ENCODE results near the gene PML.

The PML gene

GRCh38 chr15:73984208-73984979 is 10.1 kb upstream of the PML start:
- no peak overlapping the region for H3K4me2 ChIP-seq (ENCODE audit: low read depth, low read length)
- no peak overlapping the region for H3K9ac ChIP-seq (ENCODE audit: low read length)

DNA sequence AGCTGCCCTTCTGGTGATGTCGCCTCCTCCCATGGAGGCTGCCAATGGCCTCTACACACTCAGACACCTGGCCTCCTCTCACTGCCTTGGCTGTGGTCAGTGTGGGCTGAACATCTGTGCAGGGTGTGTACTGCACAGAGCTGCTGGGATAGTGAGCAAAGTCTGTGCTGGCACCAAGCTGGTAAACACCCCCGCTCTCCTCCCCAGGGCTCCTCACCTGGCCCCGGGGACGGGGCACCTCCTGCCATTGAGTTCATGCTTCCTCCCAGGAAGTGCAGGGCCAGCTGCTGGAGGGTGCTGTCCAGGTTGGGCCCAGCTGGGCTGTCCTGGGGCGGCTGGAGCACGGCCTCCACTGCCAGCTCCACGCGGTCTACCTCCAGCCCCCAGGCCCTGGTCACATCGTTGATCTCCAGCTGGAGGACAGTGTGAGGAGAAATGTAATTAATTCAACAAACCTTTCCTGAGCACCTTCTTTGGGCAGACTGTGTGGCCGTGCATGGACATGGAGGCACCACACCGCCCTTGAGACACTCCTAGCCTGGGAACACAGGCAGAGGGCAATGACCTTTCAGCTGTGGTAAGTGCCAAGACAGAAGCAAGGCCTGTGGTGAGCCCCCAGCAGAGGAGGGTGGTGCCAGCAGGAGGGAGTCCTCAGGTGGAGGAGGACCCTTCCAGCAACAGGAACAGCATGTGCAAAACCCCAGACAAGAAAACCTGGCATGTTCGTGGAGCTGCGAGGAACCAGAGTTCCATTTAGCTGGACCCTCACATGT is 9.2 kb upstream of the PML start:
- Histone ChIP-seq H3K27ac (ENCODE audit: low read length) (peak overlapping the region; percentile 33; the same call in 1 of the 2 replicates), H3K9me3 (replicated peaks; ENCODE audit: insufficient read depth, low read length) (no peaks in the 10 kb centered on the region), H3K9me2 (replicated peaks; ENCODE audit: insufficient read depth, low read length) (no peaks in the 10 kb centered on the region), H3K9ac (ENCODE audit: low read length) (no peak overlapping the region), H3K4me1 (ENCODE audit: low read length) (peaks cover 12% of the 10 kb centered on the region), H3K79me2 (ENCODE audit: low read length) (no peaks in the 10 kb centered on the region), H3K36me3 (replicated peaks; ENCODE audit: insufficient read depth, low read length) (no peaks in the 10 kb centered on the region), H4K20me1 (ENCODE audit: insufficient read depth, low read length) (no peaks in the 10 kb centered on the region), H3K4me2 (ENCODE audit: low read depth, low read length) (no peak overlapping the region), H3K27me3 (replicated peaks; ENCODE audit: insufficient read depth, low read length) (0 out of 2 replicates have a peak, but pooled peaks cover 1% of the 10 kb centered on the region), H3K4me3 (ENCODE audit: low read length) (no peak overlapping the region), H2AFZ (ENCODE audit: low read length) (no peak overlapping the region), H3F3A (ENCODE audit: insufficient read depth, low read length) (0 out of 2 replicates have a peak, but pooled peaks cover 7% of the 10 kb centered on the region)
- TF ChIP-seq EZH2phosphoT487 (IDR thresholded peaks at IDR 0.05; ENCODE audit: low read length), result no peak
- TF ChIP-seq, protein P1, sequence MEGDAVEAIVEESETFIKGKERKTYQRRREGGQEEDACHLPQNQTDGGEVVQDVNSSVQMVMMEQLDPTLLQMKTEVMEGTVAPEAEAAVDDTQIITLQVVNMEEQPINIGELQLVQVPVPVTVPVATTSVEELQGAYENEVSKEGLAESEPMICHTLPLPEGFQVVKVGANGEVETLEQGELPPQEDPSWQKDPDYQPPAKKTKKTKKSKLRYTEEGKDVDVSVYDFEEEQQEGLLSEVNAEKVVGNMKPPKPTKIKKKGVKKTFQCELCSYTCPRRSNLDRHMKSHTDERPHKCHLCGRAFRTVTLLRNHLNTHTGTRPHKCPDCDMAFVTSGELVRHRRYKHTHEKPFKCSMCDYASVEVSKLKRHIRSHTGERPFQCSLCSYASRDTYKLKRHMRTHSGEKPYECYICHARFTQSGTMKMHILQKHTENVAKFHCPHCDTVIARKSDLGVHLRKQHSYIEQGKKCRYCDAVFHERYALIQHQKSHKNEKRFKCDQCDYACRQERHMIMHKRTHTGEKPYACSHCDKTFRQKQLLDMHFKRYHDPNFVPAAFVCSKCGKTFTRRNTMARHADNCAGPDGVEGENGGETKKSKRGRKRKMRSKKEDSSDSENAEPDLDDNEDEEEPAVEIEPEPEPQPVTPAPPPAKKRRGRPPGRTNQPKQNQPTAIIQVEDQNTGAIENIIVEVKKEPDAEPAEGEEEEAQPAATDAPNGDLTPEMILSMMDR (IDR thresholded peaks at IDR 0.05; ENCODE audit: low read length), result no peak
- TF ChIP-seq EZH2 (optimal IDR thresholded peaks at IDR 0.05; ENCODE audit: low read depth, low read length), result no peak
- peak; percentile 61 for DNase-seq

More at GRCh38 chr15:73984208-73984979, 10.1 kb upstream of the PML start:
- no peaks in the 10 kb centered on the region for H3K9me2 ChIP-seq (replicated peaks; ENCODE audit: insufficient read depth, low read length)
- no peak for DNase-seq
- H3K4me1 ChIP-seq (ENCODE audit: low read length), result peaks cover 12% of the 10 kb centered on the region
- no peaks in the 10 kb centered on the region for H3K9me3 ChIP-seq (replicated peaks; ENCODE audit: insufficient read depth, low read length)
- no peaks in the 10 kb centered on the region for H3K36me3 ChIP-seq (replicated peaks; ENCODE audit: insufficient read depth, low read length)
- no peaks in the 10 kb centered on the region for H3K79me2 ChIP-seq (ENCODE audit: low read length)
- H3K27ac ChIP-seq (ENCODE audit: low read length), result peak overlapping the region; percentile 33; the same call in 1 of the 2 replicates
- no peak overlapping the region for H3K4me3 ChIP-seq (ENCODE audit: low read length)
- 0 out of 2 replicates have a peak, but pooled peaks cover 3% of the 10 kb centered on the region for H3K27me3 ChIP-seq (replicated peaks; ENCODE audit: insufficient read depth, low read length)
- H2AFZ ChIP-seq (ENCODE audit: low read length), result no peak overlapping the region
- 0 out of 2 replicates have a peak, but pooled peaks cover 7% of the 10 kb centered on the region for H3F3A ChIP-seq (ENCODE audit: insufficient read depth, low read length)
- TF ChIP-seq EZH2 (optimal IDR thresholded peaks at IDR 0.05; ENCODE audit: low read depth, low read length) (no peak), EZH2phosphoT487 (IDR thresholded peaks at IDR 0.05; ENCODE audit: low read length) (no peak)
- TF ChIP-seq, protein P1 (IDR thresholded peaks at IDR 0.05; ENCODE audit: low read length), result no peak
- H4K20me1 ChIP-seq (ENCODE audit: insufficient read depth, low read length), result no peaks in the 10 kb centered on the region

DNA sequence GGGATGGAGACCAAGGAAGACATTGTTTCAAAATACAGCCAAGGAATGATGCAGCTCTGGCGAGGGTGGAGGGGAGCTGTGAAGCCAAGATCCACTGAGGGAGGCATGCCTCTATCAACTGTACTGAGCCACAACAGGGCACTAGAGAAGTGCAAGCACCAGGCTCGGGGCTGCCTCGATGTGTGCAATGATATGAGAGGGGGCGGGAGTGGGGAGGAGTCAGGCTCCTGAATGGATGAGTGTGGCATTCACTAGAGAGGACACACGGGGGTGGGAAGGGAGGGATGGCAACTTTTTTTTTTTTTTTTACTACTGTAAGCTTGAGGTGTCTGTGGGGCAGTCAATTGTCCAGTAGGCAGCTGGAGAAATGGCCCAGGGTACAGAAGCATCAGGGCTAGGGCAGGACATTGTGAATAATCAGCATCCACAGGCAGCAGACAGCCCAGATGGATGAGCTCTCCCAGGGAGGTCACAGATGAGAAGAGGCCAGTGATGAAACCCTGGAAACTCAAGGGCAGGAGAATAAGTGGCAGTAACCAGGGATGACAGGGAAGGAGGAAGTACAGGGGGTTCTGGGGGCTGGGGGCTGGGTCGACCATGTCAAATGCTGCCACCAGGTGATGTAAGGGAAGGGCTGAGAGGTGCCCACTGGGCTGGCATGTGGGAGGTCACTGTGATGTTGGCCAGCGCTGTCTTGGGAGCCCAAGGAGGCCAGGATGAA is 8.3 kb upstream of the PML start:
- H4K20me1 ChIP-seq (ENCODE audit: insufficient read depth, low read length), result no peaks in the 10 kb centered on the region
- H3K4me1 ChIP-seq (ENCODE audit: low read length), result peaks cover 12% of the 10 kb centered on the region
- H3K27me3 ChIP-seq (replicated peaks; ENCODE audit: insufficient read depth, low read length), result no peaks in the 10 kb centered on the region
- H3K27ac ChIP-seq (ENCODE audit: low read length), result no peak overlapping the region
- H3K4me2 ChIP-seq (ENCODE audit: low read depth, low read length), result no peak overlapping the region
- H3K79me2 ChIP-seq (ENCODE audit: low read length), result peaks cover 4% of the 10 kb centered on the region; the same call in 1 of the 2 replicates
- H3K4me3 ChIP-seq (ENCODE audit: low read length), result no peak overlapping the region
- H3K36me3 ChIP-seq (replicated peaks; ENCODE audit: insufficient read depth, low read length), result no peaks in the 10 kb centered on the region
- 0 out of 2 replicates have a peak, but pooled peaks cover 7% of the 10 kb centered on the region for H3F3A ChIP-seq (ENCODE audit: insufficient read depth, low read length)
- no peak overlapping the region for H3K9ac ChIP-seq (ENCODE audit: low read length)
- no peak overlapping the region for H2AFZ ChIP-seq (ENCODE audit: low read length)
- H3K9me2 ChIP-seq (replicated peaks; ENCODE audit: insufficient read depth, low read length), result no peaks in the 10 kb centered on the region
- no peak for DNase-seq
- no peaks in the 10 kb centered on the region for H3K9me3 ChIP-seq (replicated peaks; ENCODE audit: insufficient read depth, low read length)
- TF ChIP-seq, protein P1 (IDR thresholded peaks at IDR 0.05; ENCODE audit: low read length), result no peak
